TTC549 (cell line): ENCODE measurements around the gene ZNF574.
"Not testable (repeated sequence)": the region's sequence is repeated elsewhere in the genome, so short reads cannot be mapped to it uniquely, and the experiment has no call there.

Experiments used
- FAIRE-seq: peaks from 2 replicates; lab custom pipeline; 2012; peaks lifted over from hg19 to GRCh38; lab: Jason Lieb, UNC

The ZNF574 gene

GRCh38 chr19:42099336-42099925 lies 23.5 kb downstream of the ZNF574 start:
- FAIRE-seq = no peak

GRCh38 chr19:42100241-42100640 lies 24.3 kb downstream of the ZNF574 start:
- not testable (repeated sequence) for FAIRE-seq

- no peak for FAIRE-seq
These were observed 26.9 kb downstream of the ZNF574 start for GRCh38 chr19:42102877-42103276.

GRCh38 chr19:42105368-42105767 lies 29.4 kb downstream of the ZNF574 start:
- no peak for FAIRE-seq

GRCh38 chr19:42108527-42109389 lies 32.8 kb downstream of the ZNF574 start:
- peak; percentile 54 for FAIRE-seq

GRCh38 chr19:42109896-42110295 lies 33.9 kb downstream of the ZNF574 start:
- FAIRE-seq = no peak

GRCh38 chr19:42110658-42111057 lies 34.7 kb downstream of the ZNF574 start:
- FAIRE-seq = no peak

GRCh38 chr19:42111384-42111783 lies 35.4 kb downstream of the ZNF574 start:
- FAIRE-seq = no peak

GRCh38 chr19:42111811-42112210 lies 35.8 kb downstream of the ZNF574 start:
- FAIRE-seq = no peak

GRCh38 chr19:42113641-42114348 lies 37.8 kb downstream of the ZNF574 start:
- no peak for FAIRE-seq

- FAIRE-seq = no peak
These were observed 38.4 kb downstream of the ZNF574 start for GRCh38 chr19:42114412-42114811.

GRCh38 chr19:42115219-42115618 lies 39.3 kb downstream of the ZNF574 start:
- FAIRE-seq = no peak

- no peak for FAIRE-seq
These were observed 39.7 kb downstream of the ZNF574 start for GRCh38 chr19:42115705-42116104.

- FAIRE-seq = no peak
These were observed 40.5 kb downstream of the ZNF574 start for GRCh38 chr19:42116308-42117075.

GRCh38 chr19:42117076-42117475 lies 41.1 kb downstream of the ZNF574 start:
- no peak for FAIRE-seq

- no peak for FAIRE-seq
These were observed 44.5 kb downstream of the ZNF574 start for GRCh38 chr19:42120276-42120980.

GRCh38 chr19:42121036-42121621 lies 45.2 kb downstream of the ZNF574 start:
- no peak for FAIRE-seq

- FAIRE-seq = no peak
These were observed 45.7 kb downstream of the ZNF574 start for GRCh38 chr19:42121656-42122069.

- no peak for FAIRE-seq
These were observed 47.0 kb downstream of the ZNF574 start for GRCh38 chr19:42122691-42123607.

GRCh38 chr19:42123765-42124164 lies 47.8 kb downstream of the ZNF574 start:
- no peak for FAIRE-seq
